CD4-positive, alpha-beta T cell treated with Interleukin-12 subunit alpha and Interleukin-12 subunit beta, for 1 hour (primary cell): ENCODE measurements around the gene FAM228B.
"Not testable (repeated sequence)": the region's sequence is repeated elsewhere in the genome, so short reads cannot be mapped to it uniquely, and the experiment has no call there.

Experiments
- DNase-seq: peaks from one replicate; pipeline ENCODE4 v3.0.0-alpha.2; 2020

The FAM228B gene

DNA sequence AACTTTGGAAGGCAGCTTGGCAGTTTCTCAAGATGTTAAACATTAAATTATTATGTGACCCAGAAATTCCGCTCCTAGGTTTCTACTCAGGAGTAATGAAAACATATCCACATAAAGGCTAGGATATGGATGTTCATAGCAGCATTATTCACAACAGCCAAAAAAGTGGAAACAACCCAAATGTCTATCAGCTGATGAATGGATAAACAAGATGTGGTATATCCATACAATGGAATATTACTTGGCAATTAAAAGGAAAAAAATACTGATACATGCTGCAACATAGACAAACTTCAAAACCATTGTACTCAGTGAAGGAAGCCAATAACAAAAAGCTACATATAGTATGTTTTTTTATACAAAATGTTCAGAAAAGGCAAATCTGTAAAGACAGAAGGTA is 39.2 kb downstream of the FAM228B start:
- DNase-seq = no peak

DNA sequence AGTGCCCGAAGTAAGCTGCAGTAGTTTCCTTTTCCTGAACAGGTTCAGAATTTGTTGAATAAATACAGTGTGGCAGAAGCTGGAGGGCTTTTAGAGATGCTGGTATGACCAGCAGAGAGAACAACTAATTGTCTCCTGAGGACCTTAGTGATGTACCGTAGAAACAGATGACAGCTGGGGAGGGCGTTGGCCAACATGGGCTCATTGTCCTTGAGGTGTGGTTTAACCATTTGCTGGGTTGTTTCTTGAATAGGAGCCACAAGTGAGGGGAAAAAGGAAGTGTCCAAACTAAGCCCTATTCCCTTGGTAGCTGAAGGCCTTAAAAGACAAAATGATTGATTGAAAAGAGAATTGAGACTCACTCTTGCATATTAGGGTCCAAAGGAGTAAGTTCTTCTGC is 39.9 kb downstream of the FAM228B start:
- no peak for DNase-seq

DNA sequence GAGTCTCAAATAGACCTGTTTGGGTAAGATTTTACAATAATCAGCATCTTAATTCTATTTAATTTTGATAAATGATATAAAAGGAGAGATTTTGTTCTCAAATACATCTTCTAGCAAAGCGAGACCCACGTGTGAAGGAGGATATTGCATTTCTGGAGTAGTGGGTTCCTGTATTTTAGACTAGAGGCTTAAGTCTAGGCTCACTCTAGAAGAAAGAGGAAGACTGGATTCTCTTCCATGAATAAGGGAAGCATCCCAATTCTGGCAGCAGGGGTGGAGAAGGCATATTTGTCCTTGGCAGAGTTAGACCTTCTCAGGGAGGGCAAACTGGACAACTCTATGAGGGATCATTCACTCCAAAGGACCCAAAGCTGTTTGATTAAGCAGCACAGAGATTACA is 40.3 kb downstream of the FAM228B start:
- no peak for DNase-seq

DNA sequence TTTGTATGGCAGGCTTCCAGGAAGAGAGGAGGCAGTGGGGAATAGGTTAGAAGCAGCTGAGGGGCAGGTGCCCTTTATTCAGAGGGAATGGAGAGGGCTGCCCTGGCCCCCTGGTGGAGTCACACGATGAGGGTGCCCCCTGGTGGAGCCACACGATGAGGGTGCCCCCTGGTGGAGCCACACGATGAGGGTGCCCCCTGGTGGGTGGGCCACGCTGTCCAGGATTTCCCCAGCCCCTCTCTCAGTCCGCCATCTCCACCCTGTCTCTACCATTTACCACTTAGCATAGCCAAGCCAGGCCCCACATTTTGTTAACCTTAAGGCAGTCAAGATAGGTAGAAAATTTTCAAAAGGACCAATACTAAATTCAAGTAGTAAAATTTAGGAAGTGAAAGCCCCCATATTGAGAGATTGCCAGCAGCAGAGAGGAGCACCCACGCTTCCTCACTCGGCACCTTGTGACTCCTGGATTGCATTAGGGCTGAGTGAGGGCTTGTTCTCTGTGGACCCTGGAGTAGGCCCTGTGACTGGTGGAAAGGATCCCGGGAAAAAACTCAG is 41.2 kb downstream of the FAM228B start:
- DNase-seq = peak; percentile 29

DNA sequence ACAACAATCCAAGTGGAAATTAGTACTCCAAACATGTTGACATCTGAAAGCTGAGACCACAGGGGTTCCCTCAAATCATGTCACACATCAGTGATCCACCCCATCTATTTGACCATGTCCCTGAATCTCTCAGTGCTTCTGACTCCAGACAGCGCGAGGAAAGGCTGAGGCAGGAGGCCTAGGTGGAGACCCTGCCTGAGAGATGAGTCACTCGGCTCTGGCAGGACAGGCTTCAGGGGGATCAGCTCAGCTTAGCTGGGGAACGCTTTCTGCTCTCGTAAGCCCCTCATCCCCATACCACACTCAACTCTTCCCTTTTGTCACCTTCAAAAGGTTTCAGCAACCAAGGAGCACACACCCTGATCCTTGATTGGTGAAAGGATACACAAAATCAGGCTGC is 45.8 kb downstream of the FAM228B start:
- DNase-seq = no peak

DNA sequence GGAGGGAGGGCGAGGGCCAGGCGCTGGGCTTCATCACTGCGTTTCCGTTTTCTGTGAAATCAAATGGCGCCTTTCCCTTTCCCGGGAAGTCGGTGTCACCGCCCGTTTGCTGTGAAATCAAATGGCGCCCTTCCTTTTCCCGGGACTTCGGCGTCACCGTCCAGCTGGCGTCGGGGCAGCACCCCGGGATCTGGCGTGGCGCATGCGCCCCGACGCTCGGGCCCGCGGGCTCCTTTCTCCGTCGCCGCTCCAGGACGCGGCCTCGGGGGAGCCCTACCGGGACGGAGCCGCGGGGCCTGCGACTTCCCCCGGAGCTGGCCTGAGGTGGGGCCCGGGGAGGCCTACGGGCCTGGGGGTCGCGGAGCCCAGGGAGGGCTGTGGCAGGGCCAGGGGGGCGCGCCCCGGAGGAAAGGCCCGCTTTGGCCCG is 51.6 kb downstream of the FAM228B start, which contains the start of gene FAM228A:
Gene FAM228A (plus strand): TSS at position 203 of the 427 bp plus-strand sequence. CDS start 428 bp downstream, outside the sequence.
- no peak for DNase-seq

DNA sequence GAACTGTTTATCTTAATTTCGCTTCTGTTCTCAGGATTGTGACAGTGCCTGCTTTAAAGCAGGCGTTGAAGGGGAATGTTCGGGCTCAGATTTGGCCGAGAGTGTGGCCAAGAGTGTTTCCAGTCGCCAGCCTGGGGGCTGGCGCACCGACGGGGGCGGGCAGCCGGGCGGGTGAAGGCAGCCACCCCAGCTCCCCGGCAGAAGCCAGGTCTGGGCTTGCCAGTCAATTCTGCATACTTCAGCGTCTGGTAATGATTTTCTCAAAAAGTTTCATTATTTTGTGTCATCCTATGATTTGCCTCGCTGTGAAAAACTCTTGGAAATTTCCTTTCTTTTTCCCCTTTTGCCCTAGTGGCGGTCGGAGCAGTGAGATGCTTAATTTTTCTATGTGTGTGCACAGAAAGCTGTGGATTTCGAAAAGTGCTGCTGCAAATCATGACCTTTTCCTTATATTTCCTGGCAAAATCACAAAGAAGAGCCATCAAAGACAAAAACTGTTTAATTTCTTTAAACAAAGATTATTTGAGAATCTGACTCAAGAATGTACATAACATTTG is 52.4 kb downstream of the FAM228B start:
- no peak for DNase-seq

DNA sequence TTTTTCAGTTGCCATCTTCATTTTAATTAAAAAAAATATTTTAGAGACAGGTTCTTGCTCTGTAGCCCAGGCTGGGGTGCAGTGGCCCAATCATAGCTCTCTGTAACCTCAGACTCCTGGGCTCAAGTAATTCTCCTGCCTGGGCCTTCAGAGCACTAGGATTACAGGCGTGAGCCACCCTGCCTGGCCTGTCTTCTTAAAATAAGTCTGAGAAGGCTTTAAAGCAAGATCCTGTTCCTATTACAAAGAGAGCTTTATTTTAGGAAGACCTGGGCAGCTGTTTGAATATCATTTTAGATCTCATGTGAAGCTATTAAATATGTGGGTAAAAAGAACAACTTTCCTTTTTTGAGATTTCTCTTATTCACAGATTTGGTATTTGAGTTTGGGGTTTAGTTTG is 53.1 kb downstream of the FAM228B start:
- no peak for DNase-seq

DNA sequence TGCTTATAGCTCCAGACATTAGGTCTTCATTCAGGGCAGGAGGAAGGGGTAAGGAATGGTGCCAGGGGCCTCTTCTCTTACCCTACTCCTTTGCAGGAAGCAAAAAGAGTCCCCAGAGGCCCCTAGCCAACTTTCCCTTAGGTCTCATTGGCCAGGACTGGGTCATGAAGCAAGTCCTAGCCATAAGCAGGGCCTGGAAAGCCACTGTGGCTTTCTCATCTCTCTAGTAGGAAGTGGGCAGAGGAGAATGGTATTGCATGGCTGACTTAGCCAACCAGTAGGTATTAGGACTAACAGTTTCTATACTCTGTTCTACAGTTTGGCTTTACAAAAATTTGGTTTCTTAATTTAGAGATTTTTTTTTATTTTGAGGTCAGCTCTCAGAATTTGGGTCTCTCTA is 56.4 kb downstream of the FAM228B start:
- DNase-seq = no peak

DNA sequence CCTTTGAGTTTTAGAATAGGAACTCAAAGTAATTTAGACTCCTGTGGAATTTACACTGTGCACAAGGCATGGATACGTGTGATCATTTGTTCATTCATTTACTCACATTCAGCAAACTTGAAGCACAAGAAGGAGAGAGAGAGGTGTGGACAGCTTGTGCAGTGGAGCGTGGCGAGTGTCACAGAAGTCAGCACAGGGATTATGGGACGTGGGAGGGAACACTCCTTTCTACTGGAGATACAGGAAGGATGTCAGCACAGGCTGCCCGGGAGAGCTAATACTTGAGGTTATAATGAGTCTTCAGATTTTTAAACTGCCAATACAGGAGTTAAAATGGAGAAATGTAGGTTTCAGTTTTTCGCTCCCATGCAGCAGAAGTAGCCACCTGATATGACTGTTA is 58.6 kb downstream of the FAM228B start:
- no peak for DNase-seq

DNA sequence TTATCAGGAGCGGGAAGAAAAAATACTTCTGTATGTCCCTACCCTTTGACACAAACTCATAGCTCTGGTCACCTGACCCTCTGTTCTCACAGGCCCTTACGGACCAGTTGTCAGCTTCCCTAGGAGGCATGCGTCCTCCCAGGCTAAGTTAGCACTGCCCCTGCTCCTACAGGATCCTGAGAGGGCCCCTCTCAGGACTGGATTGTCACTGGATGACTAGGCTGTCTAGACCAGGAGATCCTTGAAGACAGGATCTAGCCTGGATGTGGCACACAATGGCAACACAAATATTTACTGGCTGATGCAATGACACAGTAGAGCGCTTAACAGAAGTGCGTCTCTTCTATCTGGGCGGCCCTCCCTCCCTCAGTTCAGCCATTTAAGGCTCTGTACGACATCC is 59.2 kb downstream of the FAM228B start:
- DNase-seq = no peak

DNA sequence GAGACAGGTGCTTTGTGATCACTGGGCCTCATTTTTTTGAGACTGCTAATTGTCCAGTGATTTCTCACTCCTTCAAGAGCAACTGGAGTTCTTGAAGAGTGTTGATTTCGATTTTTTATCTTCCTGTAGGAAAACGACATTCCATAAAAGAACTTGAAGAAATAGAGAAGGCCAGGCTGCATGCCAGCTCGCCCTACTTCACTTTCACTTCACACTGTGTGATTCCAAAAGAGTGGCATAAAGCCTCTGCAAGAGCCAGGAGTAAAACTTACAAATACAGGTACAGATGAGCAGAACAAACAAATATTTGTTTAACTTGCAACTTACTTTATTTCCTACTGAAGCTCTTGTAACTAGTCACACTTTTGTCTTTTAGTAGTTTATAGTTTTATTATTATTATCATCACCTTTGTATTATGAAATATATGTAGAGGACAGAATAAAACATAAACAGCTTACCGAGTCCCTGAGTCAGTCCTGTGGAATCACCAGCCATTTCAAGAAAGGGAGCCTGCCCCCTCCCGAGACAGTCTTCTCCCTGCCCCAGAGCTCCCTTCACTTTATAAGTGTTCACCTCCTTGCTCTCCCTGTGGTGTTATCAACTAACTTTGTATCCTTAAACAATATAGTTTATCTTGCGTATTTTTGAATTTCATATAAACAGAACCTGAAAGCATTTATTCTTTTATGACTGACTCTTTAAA is 60.2 kb downstream of the FAM228B start:
- no peak for DNase-seq

DNA sequence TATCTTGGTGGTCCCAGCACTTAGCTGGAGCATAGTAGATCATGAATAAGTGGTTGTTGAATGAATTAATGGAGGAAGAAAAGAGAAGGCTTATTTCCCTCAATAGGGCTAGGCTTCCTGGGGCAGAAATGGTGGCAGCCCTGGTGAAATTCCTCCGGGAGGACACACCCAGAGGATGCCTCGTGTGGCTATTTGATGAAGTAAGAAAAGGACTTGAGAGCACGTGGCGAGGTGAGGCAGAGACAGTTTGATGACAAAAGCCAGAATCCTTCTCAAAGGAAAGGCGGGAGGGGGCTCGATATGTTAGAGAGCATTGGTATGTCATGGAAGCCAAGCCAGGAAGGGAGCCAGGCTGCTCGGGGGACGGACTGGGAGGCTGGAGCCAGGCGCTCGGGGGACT is 66.3 kb downstream of the FAM228B start:
- DNase-seq = no peak

DNA sequence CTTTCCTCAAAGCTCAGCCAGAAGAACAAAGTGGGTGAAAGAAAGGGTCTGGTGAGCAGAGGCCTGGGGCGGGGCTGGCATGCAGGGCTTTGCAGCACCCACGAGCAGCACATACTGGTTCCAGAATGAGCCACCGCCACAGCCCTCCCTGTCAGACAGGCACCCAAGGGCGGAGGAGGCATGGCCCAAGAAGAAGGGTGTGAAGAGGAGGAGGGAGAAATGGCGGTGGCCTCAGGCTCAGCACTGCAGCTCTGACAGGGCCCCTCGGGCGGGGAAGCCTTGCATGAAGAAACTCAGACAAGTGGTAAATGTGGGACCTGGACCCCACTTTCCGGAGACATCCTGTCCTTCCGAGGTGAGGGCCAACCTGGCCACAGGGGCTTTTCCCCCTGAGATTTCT is 67.2 kb downstream of the FAM228B start:
- DNase-seq = no peak

DNA sequence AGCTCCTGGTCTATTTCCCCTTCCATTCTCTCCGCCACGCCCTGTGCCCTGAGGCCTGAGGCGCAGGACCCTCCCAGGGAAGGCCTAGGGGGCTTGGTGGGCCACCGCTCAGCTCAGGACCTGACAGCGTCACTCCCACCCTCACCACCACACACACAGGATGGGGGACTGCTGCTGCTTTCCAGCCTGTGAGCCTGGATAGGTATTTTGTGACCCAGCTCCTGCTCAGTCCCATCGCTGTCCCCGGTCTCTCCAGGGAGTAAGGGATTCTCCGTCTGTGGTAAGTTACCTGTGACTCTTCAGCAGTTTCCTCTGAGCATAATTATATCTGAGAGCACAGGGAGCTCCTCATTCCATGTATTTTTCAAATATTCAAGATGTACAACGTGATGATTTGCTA is 67.9 kb downstream of the FAM228B start:
- no peak for DNase-seq

DNA sequence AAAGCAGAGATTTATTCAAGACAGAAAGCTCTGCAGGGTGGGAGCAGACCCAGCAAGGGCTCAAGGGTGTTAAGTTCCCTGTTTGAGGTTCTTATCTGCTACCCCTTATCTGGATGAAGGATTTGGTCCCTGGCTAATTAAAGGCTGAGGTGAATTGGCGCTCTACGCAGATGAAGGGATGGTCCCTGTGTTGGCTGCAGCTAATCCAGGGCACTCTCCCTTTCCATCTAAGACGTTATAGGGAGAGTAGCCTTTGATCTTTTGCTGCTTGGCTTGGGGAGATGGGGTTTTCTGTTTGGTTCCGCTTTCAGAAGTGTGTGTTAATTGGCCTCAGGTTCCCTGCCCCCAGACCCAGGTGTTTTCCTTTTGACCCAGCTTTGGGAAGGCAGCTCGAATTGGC is 68.6 kb downstream of the FAM228B start:
- no peak for DNase-seq

DNA sequence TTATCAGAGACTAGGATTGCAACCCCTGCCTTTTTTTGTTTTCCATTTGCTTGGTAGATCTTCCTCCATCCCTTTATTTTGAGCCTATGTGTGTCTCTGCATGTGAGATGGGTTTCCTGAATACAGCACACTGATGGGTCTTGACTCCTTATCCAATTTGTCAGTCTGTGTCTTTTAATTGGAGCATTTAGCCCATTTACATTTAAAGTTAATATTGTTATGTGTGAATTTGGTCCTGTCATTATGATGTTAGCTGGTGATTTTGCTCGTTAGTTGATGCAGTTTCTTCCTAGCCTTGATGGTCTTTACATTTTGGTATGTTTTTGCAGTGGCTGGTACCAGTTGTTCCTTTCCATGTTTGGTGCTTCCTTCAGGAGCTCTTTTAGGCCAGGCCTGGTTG is 73.9 kb downstream of the FAM228B start:
- DNase-seq = not testable (repeated sequence)

DNA sequence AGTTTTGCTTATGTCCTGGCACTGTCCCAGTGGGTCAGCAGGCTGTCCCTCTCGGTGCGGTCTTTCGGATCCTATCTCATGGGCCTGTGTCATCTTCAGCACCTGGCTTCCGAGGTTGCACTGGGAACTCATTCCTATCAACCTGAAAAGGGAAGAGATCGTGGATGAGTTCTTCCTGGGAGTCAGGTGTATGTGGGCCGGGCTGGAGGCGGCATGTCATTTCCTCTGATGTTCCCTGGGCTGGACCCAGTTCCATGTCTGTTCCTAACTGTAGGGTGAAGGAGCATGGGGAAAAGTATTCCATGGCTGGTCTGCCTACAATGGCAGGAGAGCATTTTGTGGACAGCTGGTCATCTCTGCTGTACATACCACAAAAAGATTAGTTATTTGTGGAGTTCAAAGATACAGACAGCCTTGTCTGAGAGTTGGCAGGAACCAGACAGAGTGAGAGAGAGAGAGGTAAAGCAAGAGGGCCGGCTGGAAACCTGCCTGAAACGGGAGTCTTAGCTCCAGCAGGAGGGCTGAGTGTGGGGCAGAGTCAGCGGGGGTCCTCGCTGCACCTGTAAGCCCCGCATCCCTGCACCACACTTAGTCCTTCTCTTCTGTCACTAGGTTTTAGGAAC is 76.8 kb downstream of the FAM228B start:
- no peak for DNase-seq

DNA sequence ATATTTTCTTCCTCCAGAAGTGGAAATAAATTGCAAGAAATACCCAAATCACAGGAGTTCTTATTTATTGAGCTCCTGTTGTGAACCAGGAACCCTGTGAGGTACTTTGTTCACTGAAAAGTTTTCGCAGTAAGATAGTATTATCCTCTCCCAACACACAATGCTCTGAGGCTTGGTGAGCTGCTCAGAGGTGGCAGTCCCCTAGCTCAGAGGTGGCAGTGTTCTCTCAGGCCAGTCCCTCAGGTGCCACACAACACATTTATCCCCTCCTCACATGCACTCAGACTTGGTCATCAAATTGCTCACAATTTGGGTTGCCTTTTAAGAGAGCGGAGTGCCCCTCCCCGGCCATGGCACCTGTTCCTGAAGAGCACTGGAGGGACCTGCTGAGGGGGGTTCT is 77.5 kb downstream of the FAM228B start:
- DNase-seq = no peak

DNA sequence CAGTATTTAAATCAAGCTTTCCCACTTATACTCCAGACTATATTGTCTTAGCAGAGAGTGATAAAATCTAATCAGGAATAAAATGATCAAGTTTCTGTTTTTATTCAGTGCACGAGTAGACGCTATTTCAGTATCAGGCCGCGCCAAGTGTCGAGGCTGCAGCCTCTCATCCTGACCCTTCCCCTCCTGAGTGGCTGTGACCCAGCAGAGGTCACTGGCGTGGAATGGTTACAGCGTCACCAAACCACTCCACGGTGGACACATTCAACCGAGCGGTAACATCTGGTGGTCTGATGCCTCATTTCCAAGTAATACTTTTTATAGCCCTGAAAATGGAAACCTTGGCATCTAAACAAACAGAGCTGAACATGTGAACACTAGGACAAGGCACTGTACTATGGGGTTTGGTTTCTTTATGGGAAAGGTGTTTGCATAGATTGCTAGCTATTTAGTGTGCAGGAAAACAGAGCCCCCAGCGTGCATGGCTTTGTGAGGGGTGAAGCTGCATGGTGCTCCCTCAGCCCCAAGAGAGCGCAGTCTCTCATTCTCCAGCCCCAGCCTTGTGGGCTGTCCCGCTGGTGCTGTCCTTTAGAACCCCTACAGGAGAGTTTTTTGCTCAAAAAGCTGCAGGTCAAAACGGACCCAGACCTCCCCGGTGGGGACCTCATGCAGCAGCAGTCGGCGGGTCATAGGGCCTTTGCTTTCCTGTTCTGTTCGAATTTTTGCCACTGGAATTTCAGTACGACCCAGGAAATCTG is 79.9 kb downstream of the FAM228B start:
- DNase-seq = no peak

DNA sequence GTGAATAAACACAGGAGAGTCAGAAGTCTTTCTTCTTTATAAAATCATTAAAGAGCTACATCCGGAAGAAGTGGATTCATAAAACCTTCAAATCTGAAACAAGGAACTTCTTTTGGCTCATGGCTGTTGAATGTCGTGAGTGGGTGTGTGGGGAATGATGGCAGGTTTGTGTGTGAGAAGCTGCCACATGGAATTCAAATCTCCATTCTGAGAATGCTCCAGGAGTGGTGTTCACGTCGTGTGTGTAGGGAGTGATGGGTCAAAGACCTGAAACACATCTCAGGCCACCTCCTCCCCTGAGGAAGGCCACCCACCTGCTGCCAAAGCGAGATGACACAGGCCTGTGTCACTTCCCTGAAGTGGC is 80.5 kb downstream of the FAM228B start:
- no peak for DNase-seq

DNA sequence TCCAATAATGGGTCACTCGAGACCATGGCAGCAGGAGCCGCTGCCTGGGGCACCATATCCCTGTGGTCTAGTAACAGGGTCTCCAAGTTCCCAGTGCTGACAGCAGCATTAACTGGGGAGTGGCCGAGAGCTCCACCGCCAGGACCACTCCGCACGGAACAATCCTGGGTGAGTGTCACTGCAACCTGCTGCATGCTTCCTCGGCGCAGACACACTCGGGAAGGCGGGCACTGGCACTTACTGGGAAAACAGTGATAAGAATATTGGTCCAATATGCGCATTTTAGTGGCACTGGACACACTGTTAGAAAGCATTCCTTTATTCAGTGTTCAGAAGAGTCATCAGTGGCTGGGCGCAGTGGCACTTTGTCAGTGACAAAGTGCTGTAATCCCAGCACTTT is 81.2 kb downstream of the FAM228B start:
- no peak for DNase-seq

DNA sequence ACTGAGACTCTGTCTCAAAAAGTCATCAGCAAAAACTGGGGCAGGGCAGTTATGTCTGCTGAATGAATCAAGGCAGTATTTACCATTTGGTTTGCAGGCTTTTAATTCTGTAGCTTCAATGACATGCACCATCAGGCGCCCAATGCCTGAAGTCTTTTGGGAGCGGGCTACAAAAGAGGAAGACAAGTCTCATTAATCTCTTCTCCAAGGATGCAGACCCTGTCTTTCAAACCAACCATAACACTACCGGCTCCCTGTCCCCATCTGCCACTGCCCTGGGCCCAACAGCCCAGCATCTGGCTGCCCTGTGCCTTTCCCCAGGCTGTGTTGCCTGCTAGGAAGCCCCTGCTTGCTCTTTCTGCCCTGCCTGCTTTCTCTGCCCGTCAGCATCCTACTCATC is 81.9 kb downstream of the FAM228B start:
- DNase-seq = no peak

DNA sequence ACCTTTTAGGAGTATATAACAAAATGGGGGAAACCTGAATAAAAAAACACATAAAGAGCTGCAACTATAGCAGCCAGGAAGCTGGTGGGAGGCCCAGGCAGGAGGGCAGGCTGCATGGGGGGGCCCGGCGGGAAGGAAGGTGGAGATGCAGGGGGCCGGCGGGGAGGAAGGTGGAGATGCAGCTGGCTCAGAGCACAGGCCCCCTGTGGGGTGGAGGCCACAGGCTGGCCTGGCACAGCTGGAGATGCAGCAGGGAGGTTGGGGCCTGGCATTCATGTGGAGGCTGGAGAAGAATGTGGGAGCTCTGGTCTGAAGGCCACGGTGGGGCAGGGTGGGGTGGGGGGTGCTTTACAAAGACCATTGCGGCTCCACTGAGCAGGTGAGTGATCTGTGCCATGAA is 83.0 kb downstream of the FAM228B start:
- no peak for DNase-seq
